ENCODE results near the gene GPC1. TPM values are rescaled to one million over a fixed set of nuclear protein-coding genes. Genes with fewer than 3 reads are reported as not detected.
A peak's percentile ranks its signal among the peaks of the same experiment; 100 is the strongest.

Gene GPC1
- polyA plus RNA-seq, 1 of the 3 experiments (the other 2 are of a cell fraction), result 65.5 TPM

GRCh38 chr2:240468303-240469238 is 33.1 kb downstream of the GPC1 start:
- TF ChIP-seq TCF12 (IDR thresholded peaks at IDR 0.05), result no peak
- no peak for TF ChIP-seq NRF1 (IDR thresholded peaks at IDR 0.05; ENCODE audit: low read depth, low read length)
- no peak for TF ChIP-seq RXRA (IDR thresholded peaks at IDR 0.05; ENCODE audit: borderline replicate concordance, low read depth)
- TF ChIP-seq EP300 (IDR thresholded peaks at IDR 0.05; ENCODE audit: borderline replicate concordance in 1 of 2, low read depth in 1 of 2, low read length in 1 of 2), result no peak
- no peak for TF ChIP-seq RFX5 (IDR thresholded peaks at IDR 0.05; ENCODE audit: low read length)
- TF ChIP-seq TAF1 (IDR thresholded peaks at IDR 0.05; ENCODE audit: borderline replicate concordance, low read depth, low read length), result no peak
- no peak for TF ChIP-seq EZH2phosphoT487 (IDR thresholded peaks at IDR 0.05; ENCODE audit: borderline replicate concordance, low read depth)
- TF ChIP-seq MAX (IDR thresholded peaks at IDR 0.05; ENCODE audit: low read depth), result no peak
- no peak; the same call in 1 of the 2 replicates for TF ChIP-seq POLR2AphosphoS5 (IDR thresholded peaks at IDR 0.05; ENCODE audit: low read depth, low read length)
- no peak for TF ChIP-seq MEF2A (IDR thresholded peaks at IDR 0.05; ENCODE audit: borderline replicate concordance, low read depth)
- no peak for TF ChIP-seq GATA2 (CRISPR knock-in tag; IDR thresholded peaks at IDR 0.05)
- TF ChIP-seq IRF3 (IDR thresholded peaks at IDR 0.05; ENCODE audit: low read depth, low read length), result no peak
- TF ChIP-seq, protein P1, sequence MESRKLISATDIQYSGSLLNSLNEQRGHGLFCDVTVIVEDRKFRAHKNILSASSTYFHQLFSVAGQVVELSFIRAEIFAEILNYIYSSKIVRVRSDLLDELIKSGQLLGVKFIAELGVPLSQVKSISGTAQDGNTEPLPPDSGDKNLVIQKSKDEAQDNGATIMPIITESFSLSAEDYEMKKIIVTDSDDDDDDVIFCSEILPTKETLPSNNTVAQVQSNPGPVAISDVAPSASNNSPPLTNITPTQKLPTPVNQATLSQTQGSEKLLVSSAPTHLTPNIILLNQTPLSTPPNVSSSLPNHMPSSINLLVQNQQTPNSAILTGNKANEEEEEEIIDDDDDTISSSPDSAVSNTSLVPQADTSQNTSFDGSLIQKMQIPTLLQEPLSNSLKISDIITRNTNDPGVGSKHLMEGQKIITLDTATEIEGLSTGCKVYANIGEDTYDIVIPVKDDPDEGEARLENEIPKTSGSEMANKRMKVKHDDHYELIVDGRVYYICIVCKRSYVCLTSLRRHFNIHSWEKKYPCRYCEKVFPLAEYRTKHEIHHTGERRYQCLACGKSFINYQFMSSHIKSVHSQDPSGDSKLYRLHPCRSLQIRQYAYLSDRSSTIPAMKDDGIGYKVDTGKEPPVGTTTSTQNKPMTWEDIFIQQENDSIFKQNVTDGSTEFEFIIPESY (IDR thresholded peaks at IDR 0.05; ENCODE audit: borderline replicate concordance, low read depth), result no peak
- no peak for TF ChIP-seq MXI1 (IDR thresholded peaks at IDR 0.05; ENCODE audit: low read depth, low read length)
- TF ChIP-seq NFIC (IDR thresholded peaks at IDR 0.05; ENCODE audit: borderline replicate concordance), result no peak
- TF ChIP-seq GABPA (IDR thresholded peaks at IDR 0.05; ENCODE audit: low read depth), result no peak
- no peak for TF ChIP-seq FOXJ3 (CRISPR knock-in tag; IDR thresholded peaks at IDR 0.05)
- H3K4me1 ChIP-seq (ENCODE audit: control insufficient read depth in 1 of 2, insufficient read depth in 2 of 2, low read depth in 1 of 2, low read length in 1 of 2), result no peaks in the 10 kb centered on the region; a peak in 1 of 4 replicates
- H3K27ac ChIP-seq (ENCODE audit: low read depth in 2 of 2, low read length in 1 of 2), result no peak overlapping the region
- no peak overlapping the region for H3K4me3 ChIP-seq (ENCODE audit: low read depth in 2 of 2, low read length in 1 of 2)
- no peaks in the 10 kb centered on the region for H3K79me2 ChIP-seq (ENCODE audit: insufficient read depth)
- 98% methylated on average over 7 of the region's 20 CpGs for WGBS (ENCODE audit: low lambda C conversion rate)
- no peaks in the 10 kb centered on the region for H3K27me3 ChIP-seq (ENCODE audit: insufficient read depth)
- ChIA-PET CTCF (interaction anchor here (1.1 kb wide), 1 partner anchor 8 kb away, joined by 3 read pairs; no protein-coding TSS in a partner anchor), POLR2A (no interaction called here)
- H4K20me1 ChIP-seq (ENCODE audit: insufficient read depth), result no peaks in the 10 kb centered on the region
- H3K9ac ChIP-seq, result no peak overlapping the region
- peaks cover 5% of the 10 kb centered on the region; the same call in 1 of the 2 replicates for H3K9me3 ChIP-seq
- H2AFZ ChIP-seq (ENCODE audit: low read depth), result no peak overlapping the region
- DNase-seq, result peak; percentile 31
- H3K36me3 ChIP-seq (replicated peaks in 1 of 2; ENCODE audit: control insufficient read depth in 1 of 2, insufficient read depth in 2 of 2, low read length in 1 of 2), result peaks cover 0 to 21% of the 10 kb centered on the region in 2 experiments
- H3F3A ChIP-seq (replicated peaks; ENCODE audit: insufficient read depth), result peaks cover 4% of the 10 kb centered on the region
- no peak overlapping the region for H3K4me2 ChIP-seq
- no peaks in the 10 kb centered on the region for H3K9me2 ChIP-seq

All from SK-N-SH (cell line).